ENCODE data around the gene NT5C1A.

GRCh38 chr1:39699419-39699818 lies 27.5 kb upstream of the NT5C1A start:
- TF ChIP-seq, protein P1, sequence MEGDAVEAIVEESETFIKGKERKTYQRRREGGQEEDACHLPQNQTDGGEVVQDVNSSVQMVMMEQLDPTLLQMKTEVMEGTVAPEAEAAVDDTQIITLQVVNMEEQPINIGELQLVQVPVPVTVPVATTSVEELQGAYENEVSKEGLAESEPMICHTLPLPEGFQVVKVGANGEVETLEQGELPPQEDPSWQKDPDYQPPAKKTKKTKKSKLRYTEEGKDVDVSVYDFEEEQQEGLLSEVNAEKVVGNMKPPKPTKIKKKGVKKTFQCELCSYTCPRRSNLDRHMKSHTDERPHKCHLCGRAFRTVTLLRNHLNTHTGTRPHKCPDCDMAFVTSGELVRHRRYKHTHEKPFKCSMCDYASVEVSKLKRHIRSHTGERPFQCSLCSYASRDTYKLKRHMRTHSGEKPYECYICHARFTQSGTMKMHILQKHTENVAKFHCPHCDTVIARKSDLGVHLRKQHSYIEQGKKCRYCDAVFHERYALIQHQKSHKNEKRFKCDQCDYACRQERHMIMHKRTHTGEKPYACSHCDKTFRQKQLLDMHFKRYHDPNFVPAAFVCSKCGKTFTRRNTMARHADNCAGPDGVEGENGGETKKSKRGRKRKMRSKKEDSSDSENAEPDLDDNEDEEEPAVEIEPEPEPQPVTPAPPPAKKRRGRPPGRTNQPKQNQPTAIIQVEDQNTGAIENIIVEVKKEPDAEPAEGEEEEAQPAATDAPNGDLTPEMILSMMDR (IDR thresholded peaks at IDR 0.05): no peak
- no peak for TF ChIP-seq ZFX (IDR thresholded peaks at IDR 0.05; ENCODE audit: borderline replicate concordance)

Measured in 22Rv1 (cell line).